Spleen (tissue), 11 donors: ENCODE results near the gene SEMA4C. TPM values are rescaled to one million over a fixed set of nuclear protein-coding genes. Genes with fewer than 3 reads are reported as not detected.

Experiments used
- DNase-seq: peaks from one replicate; pipeline ENCODE4 v3.0.0-alpha.2; 2020
- H3K27ac ChIP-seq, 8 donors: fragments of 200-600 bp; sonication (generic) in 7 of 8; 1 replicate in 4 of 8; 2 replicates in 4 of 8; pipeline versions ENCODE4 v1.5.0 to v1.8.0; 2016 to 2021; ENCODE audit warnings: inconsistent platforms in 4 of 8, mild to moderate bottlenecking in 4 of 8, moderate library complexity in 1 of 8
- H3K27me3 ChIP-seq, 7 donors: fragments of 200-600 bp; sonication (generic) in 6 of 7; replicated peaks in 1 of 7; 1 replicate in 4 of 7; 2 replicates in 3 of 7; pipeline versions ENCODE4 v1.5.0 to v1.8.0; 2016 to 2021; ENCODE audit warnings: inconsistent platforms in 3 of 7, mild to moderate bottlenecking in 1 of 7
- H3K36me3 ChIP-seq, 6 donors: fragments of 200-600 bp; sonication (generic) in 5 of 6; 1 replicate in 4 of 6; 2 replicates in 2 of 6; pipeline versions ENCODE4 v1.5.0 to v1.8.0; 2016 to 2021; ENCODE audit warnings: inconsistent platforms in 2 of 6
- H3K4me1 ChIP-seq, 6 donors: fragments of 200-600 bp; sonication (generic) in 5 of 6; 1 replicate in 3 of 6; 2 replicates in 3 of 6; pipeline versions ENCODE4 v1.5.0 to v1.8.0; 2016 to 2021; ENCODE audit warnings: inconsistent platforms in 3 of 6
- H3K4me3 ChIP-seq, 8 donors: fragments of 200-600 bp; sonication (generic) in 7 of 8; 1 replicate in 4 of 8; 2 replicates in 4 of 8; pipeline versions ENCODE4 v1.5.0 to v1.8.0; 2016 to 2021; ENCODE audit warnings: inconsistent platforms in 4 of 8, mild to moderate bottlenecking in 4 of 8, moderate library complexity in 2 of 8
- H3K9me3 ChIP-seq, 8 donors: fragments of 200-600 bp; sonication (generic) in 7 of 8; 1 replicate in 4 of 8; 2 replicates in 4 of 8; pipeline versions ENCODE4 v1.5.0 to v1.8.0; 2016 to 2021; ENCODE audit warnings: inconsistent platforms in 4 of 8
- POLR2A ChIP-seq, 3 donors: fragments of 450-650 bp; IDR thresholded peaks; one replicate each; pipeline ENCODE4 v1.5.1; 2017; ENCODE audit warnings: antibody characterized with exemption in 3 of 3, mild to moderate bottlenecking in 1 of 3
- POLR2AphosphoS5 ChIP-seq, 3 donors: sonication (generic); formaldehyde crosslinking; IDR thresholded peaks; one replicate each; pipeline ENCODE4 v1.5.1; 2017; ENCODE audit warnings: antibody characterized with exemption in 3 of 3
- WGBS, 5 donors: extraction: QIAGEN DNeasy Blood & Tissue Kit in 3 of 5; methylation state at CpG; one replicate each; pipeline versions ENCODE4 v1.1.5 to v1.1.7; 2013 to 2018; 5-methylcytosine and 5-hydroxymethylcytosine counted together
- intact Hi-C: fragments of 100-400 bp; cut with DNase I; formaldehyde crosslinking; loops from one replicate; pipeline ENCODE4 v1.15.0; 2023; ENCODE audit warnings: low total_unique reads
- polyA plus RNA-seq, 3 donors: library from polyadenylated mRNA; stranded (reverse); fragments of 200-250 nt; gene quantifications; one replicate each; pipeline ENCODE4 v1.2.1, GENCODE V29; 2013
- total RNA-seq, 7 donors: library from RNA; depleted of rRNA in 3 of 7; stranded (reverse); fragments of >200 nt in 3 of 7; fragmentation: NEBNext Ultra II Directional in 4 of 7; extraction: Animal tissue kit (Norgen Biotek cat#: 25700) in 4 of 7; gene quantifications; one replicate each; pipeline versions ENCODE4 v1.1.0 to v1.2.1, GENCODE V29; 2016 to 2021
- TF ChIP-seq, protein P1 (sequence below), 11 experiments: fragments of 200-600 bp in 7 of 11; fragments of 450-650 bp in 4 of 11; sonication (generic) in 4 of 11; IDR thresholded peaks in 8 of 11; conservative IDR thresholded peaks in 3 of 11; 1 replicate in 7 of 11; 2 replicates in 4 of 11; pipeline versions ENCODE4 v1.4.0 to v1.8.0; 2016 to 2021; ENCODE audit warnings: antibody characterized with exemption in 11 of 11, inconsistent platforms in 4 of 11, mild to moderate bottlenecking in 1 of 11
- donor health status: healthy with polysubstance abuse.
- donor health status: DM: no; HTN: no; CAD: no; lungs with moderate emphysema.
- donor health status: DM: no; HTN: no; CAD: no.
- donor health status: Bipolar disorder and iron deficiency.
- donor health status: healthy.
- donor health status: DM: no; HTN: no; CAD: no.
- donor health status: DM: yes; HTN: yes; CAD: no.

The SEMA4C gene
- total and polyA plus RNA-seq, 10 donors: 6.1 to 205 (median 68.1) TPM

- H3K27me3 ChIP-seq: peaks cover 0 to 64% (median 17%) of the 10 kb centered on the region in 7 donors
- H3K4me1 ChIP-seq: peaks cover 13 to 100% (median 84%) of the 10 kb centered on the region in 6 donors
- TF ChIP-seq, protein P1, sequence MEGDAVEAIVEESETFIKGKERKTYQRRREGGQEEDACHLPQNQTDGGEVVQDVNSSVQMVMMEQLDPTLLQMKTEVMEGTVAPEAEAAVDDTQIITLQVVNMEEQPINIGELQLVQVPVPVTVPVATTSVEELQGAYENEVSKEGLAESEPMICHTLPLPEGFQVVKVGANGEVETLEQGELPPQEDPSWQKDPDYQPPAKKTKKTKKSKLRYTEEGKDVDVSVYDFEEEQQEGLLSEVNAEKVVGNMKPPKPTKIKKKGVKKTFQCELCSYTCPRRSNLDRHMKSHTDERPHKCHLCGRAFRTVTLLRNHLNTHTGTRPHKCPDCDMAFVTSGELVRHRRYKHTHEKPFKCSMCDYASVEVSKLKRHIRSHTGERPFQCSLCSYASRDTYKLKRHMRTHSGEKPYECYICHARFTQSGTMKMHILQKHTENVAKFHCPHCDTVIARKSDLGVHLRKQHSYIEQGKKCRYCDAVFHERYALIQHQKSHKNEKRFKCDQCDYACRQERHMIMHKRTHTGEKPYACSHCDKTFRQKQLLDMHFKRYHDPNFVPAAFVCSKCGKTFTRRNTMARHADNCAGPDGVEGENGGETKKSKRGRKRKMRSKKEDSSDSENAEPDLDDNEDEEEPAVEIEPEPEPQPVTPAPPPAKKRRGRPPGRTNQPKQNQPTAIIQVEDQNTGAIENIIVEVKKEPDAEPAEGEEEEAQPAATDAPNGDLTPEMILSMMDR (IDR thresholded peaks at IDR 0.05 in 8 of 11, conservative IDR thresholded peaks at IDR 0.05 in 3 of 11): peak in 4 of 11 experiments; percentile 7 to 46 (median 23)
- TF ChIP-seq POLR2A (IDR thresholded peaks at IDR 0.05) (no peak), POLR2AphosphoS5 (IDR thresholded peaks at IDR 0.05) (peak in 2 of 3 donors; percentile 6 to 25)
- 0 to 2% (median 1%) methylated on average over 8 to 64 of the region's 64 CpGs; no CpG with 5 or more reads in 1 of the 5 donors for WGBS, 5 donors
- intact Hi-C loops: no loop called here
- H3K4me3 ChIP-seq: peak overlapping the region; percentile 55 to 94 (median 83)
- H3K27ac ChIP-seq: peak overlapping the region; percentile 89 to 98 (median 95)
- H3K9me3 ChIP-seq: no peaks in the 10 kb centered on the region
- peak; percentile 85 for DNase-seq
- peaks cover 0 to 34% (median 18%) of the 10 kb centered on the region in 6 donors for H3K36me3 ChIP-seq
Observed at GRCh38 chr2:96869281-96869821, 529 bp downstream of the SEMA4C start.

DNA sequence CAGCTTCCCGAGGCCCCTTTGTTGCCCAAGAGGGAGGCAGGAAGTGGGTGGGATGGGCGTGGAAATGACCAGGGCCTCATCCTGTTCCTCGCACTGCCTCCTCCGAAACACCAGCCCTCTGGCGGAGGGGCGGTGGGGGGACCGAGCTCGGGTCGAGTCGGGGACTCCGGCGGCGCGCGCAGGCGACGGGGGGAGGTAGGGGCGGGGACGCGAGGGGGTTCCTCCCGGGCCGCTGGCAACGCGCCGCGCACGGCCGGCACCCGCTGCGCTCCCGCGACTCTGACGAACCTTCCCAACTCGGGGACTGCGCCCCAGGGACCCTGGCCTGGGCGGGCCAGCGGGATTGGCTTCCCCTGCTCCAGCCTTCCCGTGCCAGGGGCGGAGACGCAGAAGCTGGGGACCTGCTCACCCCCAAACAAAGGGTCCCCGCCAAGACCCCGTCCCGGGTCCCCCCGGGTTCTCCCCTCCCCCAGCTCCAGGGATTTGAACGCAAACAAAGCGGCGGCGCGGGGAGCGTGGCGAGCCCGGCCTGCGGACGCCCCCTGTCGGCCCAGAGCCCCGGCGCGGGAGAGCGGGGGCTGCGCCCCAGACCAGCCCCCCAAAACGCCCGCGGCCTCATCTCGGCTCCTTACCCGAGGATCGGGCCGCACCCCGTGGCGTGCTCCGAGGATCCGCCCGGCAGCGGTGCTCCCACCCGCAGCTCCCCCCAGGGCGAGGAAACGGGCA is 1.2 kb downstream of the SEMA4C start:
- H3K4me3 ChIP-seq: peak overlapping the region; percentile 55 to 94 (median 83)
- peak overlapping the region; percentile 89 to 98 (median 95) for H3K27ac ChIP-seq
- peak; percentile 92 for DNase-seq
- peaks cover 0 to 64% (median 17%) of the 10 kb centered on the region in 7 donors for H3K27me3 ChIP-seq
- peaks cover 0 to 40% (median 24%) of the 10 kb centered on the region in 6 donors for H3K36me3 ChIP-seq
- TF ChIP-seq, protein P1 (IDR thresholded peaks at IDR 0.05 in 8 of 11, conservative IDR thresholded peaks at IDR 0.05 in 3 of 11): peak; percentile 14 to 73 (median 51)
- TF ChIP-seq POLR2A (IDR thresholded peaks at IDR 0.05) (peak in 1 of 3 donors; percentile 32), POLR2AphosphoS5 (IDR thresholded peaks at IDR 0.05) (peak; percentile 82 to 85 (median 82))
- H3K9me3 ChIP-seq: no peaks in the 10 kb centered on the region
- 0 to 1% (median 0%) methylated on average over 2 to 76 of the region's 76 CpGs for WGBS, 5 donors
- peaks cover 13 to 100% (median 84%) of the 10 kb centered on the region in 6 donors for H3K4me1 ChIP-seq
- intact Hi-C loops: no loop called here

- peak; percentile 81 for DNase-seq
- 9 to 16% (median 12%) methylated on average over 17 to 27 of the region's 27 CpGs for WGBS, 5 donors
- no peaks in the 10 kb centered on the region for H3K9me3 ChIP-seq
- peaks cover 0 to 64% (median 17%) of the 10 kb centered on the region in 7 donors for H3K27me3 ChIP-seq
- intact Hi-C loops: no loop called here
- peak overlapping the region; percentile 55 to 94 (median 83) for H3K4me3 ChIP-seq
- H3K36me3 ChIP-seq: peaks cover 0 to 48% (median 32%) of the 10 kb centered on the region in 6 donors
- H3K27ac ChIP-seq: peak overlapping the region; percentile 89 to 98 (median 95)
- no peak for TF ChIP-seq POLR2A (IDR thresholded peaks at IDR 0.05)
- TF ChIP-seq, protein P1 (IDR thresholded peaks at IDR 0.05 in 8 of 11, conservative IDR thresholded peaks at IDR 0.05 in 3 of 11): no peak
- TF ChIP-seq POLR2AphosphoS5 (IDR thresholded peaks at IDR 0.05): no peak
- peaks cover 18 to 100% (median 85%) of the 10 kb centered on the region in 6 donors for H3K4me1 ChIP-seq
Observed at GRCh38 chr2:96867756-96868554, 1.9 kb downstream of the SEMA4C start.
